ENCODE results near the gene STK36. TPM values are rescaled to one million over a fixed set of nuclear protein-coding genes. Genes with fewer than 3 reads are reported as not detected.

Gene STK36
- polyA plus RNA-seq, 12 donors, result 19.4 to 56.6 (median 24.9) TPM; not detected in 1

GRCh38 chr2:218717262-218717661 lies 45.4 kb downstream of the STK36 start:
- no peak for DNase-seq

- DNase-seq, result no peak
Measured at GRCh38 chr2:218718058-218718457, 46.2 kb downstream of the STK36 start.

- DNase-seq, result no peak
Measured at GRCh38 chr2:218719457-218719856, 47.6 kb downstream of the STK36 start.

GRCh38 chr2:218720048-218721041 lies 48.5 kb downstream of the STK36 start:
- no peak for DNase-seq

- no peak for DNase-seq
Measured at GRCh38 chr2:218721488-218721887, 49.6 kb downstream of the STK36 start.

GRCh38 chr2:218721934-218722333 lies 50.0 kb downstream of the STK36 start:
- DNase-seq, result no peak

GRCh38 chr2:218722419-218722818 lies 50.5 kb downstream of the STK36 start:
- DNase-seq, result no peak

- no peak for DNase-seq
Measured at GRCh38 chr2:218722876-218723785, 51.2 kb downstream of the STK36 start.

GRCh38 chr2:218726004-218726574 lies 54.2 kb downstream of the STK36 start:
- no peak for DNase-seq

- DNase-seq, result no peak
Measured at GRCh38 chr2:218727502-218728165, 55.7 kb downstream of the STK36 start.

- DNase-seq, result no peak
Measured at GRCh38 chr2:218729640-218730039, 57.8 kb downstream of the STK36 start.

GRCh38 chr2:218732052-218732760 lies 60.3 kb downstream of the STK36 start:
- DNase-seq, result no peak

- no peak for DNase-seq
Measured at GRCh38 chr2:218732761-218733158, 60.9 kb downstream of the STK36 start.

- no peak for DNase-seq
Measured at GRCh38 chr2:218733171-218734021, 61.5 kb downstream of the STK36 start.

- DNase-seq, result no peak
Measured at GRCh38 chr2:218734190-218734975, 62.5 kb downstream of the STK36 start.

GRCh38 chr2:218736531-218736930 lies 64.6 kb downstream of the STK36 start:
- no peak for DNase-seq

- DNase-seq, result no peak
Measured at GRCh38 chr2:218743068-218743467, 71.2 kb downstream of the STK36 start.

- DNase-seq, result no peak
Measured at GRCh38 chr2:218744615-218745014, 72.7 kb downstream of the STK36 start.

- DNase-seq, result no peak
Measured at GRCh38 chr2:218745160-218745558, 73.3 kb downstream of the STK36 start.

All from muscle of arm (tissue), 12 donors.